GM20000 (cell line): ENCODE measurements around the gene ASCL2.

ENCODE experiments used
- DNase-seq: peaks from one replicate; pipeline ENCODE4 v3.0.0; 2012; ENCODE audit warnings: low spot score
- TF ChIP-seq, protein P1 (sequence below): IDR thresholded peaks from 2 replicates; pipeline ENCODE4 v1.5.1; 2012; ENCODE audit warnings: mild to moderate bottlenecking, control low read depth; ENCODE audit errors: extremely low read depth, missing control alignments

Gene ASCL2

DNA sequence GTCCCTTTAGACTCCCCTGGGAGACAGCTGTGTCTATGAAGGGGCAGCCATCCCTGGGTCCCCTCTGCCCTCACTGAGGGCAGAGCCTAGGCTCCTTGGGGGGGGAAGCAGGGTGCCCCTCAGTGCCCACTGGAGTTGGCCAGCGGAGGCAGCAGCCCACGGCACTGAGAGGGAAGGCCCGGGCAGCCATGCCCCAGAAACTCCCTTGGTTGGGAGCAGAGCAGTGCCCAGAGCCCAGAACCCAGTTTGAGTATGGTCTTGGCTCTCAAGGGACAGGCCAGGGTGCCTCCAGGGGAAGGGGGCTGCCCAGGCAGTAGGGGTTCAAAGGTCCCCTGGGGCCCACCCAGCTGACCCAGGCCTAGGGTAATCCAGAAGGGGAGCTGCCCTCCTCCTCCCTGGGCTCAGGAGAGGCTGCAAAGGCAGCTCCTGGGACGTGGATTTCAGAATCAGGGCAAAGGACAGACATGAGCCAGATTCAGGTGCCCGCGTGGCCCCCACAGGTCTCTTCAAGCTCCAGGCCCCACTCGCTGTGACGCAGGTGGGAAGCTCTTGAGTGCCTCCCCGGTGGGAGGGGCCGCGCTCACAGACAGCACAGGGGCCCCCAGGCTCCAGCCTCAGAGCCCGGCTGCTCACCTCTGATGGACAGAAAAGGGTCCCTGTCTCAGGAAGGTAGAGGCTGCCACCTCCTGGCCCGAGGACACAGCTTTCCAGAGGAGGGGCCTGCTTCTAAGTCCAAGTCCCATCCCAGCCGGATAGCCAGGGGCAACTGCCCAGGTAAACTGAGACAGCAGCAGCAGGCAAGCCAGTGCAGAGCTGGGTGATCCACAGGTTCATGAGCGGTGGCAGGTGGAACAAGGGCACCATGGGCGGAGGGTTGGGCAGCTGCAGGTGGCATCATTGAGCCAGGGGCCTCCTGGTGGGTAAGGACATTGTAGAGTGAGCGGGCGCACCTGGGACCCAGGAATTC, 28.7 kb upstream of the ASCL2 start:
- TF ChIP-seq, protein P1, sequence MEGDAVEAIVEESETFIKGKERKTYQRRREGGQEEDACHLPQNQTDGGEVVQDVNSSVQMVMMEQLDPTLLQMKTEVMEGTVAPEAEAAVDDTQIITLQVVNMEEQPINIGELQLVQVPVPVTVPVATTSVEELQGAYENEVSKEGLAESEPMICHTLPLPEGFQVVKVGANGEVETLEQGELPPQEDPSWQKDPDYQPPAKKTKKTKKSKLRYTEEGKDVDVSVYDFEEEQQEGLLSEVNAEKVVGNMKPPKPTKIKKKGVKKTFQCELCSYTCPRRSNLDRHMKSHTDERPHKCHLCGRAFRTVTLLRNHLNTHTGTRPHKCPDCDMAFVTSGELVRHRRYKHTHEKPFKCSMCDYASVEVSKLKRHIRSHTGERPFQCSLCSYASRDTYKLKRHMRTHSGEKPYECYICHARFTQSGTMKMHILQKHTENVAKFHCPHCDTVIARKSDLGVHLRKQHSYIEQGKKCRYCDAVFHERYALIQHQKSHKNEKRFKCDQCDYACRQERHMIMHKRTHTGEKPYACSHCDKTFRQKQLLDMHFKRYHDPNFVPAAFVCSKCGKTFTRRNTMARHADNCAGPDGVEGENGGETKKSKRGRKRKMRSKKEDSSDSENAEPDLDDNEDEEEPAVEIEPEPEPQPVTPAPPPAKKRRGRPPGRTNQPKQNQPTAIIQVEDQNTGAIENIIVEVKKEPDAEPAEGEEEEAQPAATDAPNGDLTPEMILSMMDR, result no peak
- DNase-seq, result no peak

DNA sequence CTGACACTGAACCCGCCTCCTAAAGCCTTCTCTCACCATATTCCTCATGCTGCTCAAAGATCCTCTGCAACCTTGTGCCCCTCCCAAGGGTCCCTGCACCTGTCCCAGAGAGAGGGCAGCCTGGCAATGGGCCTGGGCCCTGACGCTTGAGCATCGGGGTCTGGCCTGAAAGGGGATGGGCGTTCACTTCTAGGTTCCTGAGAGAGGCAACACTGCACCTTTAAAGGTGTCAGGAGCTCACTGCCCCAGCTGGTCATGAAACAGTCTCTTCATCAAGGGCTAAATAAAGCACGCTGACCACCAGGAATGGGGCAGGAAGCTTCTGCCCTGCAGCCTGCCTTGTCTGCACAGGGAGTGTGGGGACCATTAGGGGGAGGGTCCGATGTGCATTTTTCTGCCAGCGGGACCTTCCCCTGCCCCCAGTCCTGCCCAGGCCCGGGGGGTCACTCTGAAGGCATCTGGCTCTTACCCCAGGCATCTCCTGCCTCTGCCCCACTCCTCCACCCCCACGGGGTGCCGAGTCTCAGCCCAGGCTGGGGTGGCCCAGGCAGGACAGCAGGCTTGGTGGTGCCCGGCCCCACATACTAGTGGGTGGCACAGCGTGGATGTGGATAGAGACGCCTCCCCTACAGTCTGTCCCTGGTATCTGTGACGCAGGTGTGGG, 27.9 kb upstream of the ASCL2 start:
- TF ChIP-seq, protein P1, result no peak
- DNase-seq, result no peak

DNA sequence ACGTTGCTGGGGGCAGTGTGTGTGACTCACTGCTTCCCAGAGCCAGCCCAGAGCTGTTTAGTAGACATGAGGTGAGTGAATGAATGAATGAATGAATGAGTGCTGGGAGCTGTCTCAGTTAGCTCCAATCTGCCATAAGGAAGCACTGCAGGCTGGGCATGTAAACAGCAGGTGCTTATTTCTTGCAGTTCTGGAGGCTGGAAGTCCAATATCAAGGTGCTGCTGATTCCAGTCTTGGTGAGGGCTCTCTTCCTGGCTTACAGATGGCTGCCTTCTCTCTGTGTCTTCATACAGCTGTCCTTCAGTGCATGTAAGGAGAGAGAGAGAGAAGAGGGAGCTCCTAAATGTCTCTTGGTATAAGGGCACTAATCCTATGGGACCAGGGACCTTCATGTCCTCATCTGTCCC, 27.2 kb upstream of the ASCL2 start:
- DNase-seq, result no peak
- TF ChIP-seq, protein P1, result no peak

DNA sequence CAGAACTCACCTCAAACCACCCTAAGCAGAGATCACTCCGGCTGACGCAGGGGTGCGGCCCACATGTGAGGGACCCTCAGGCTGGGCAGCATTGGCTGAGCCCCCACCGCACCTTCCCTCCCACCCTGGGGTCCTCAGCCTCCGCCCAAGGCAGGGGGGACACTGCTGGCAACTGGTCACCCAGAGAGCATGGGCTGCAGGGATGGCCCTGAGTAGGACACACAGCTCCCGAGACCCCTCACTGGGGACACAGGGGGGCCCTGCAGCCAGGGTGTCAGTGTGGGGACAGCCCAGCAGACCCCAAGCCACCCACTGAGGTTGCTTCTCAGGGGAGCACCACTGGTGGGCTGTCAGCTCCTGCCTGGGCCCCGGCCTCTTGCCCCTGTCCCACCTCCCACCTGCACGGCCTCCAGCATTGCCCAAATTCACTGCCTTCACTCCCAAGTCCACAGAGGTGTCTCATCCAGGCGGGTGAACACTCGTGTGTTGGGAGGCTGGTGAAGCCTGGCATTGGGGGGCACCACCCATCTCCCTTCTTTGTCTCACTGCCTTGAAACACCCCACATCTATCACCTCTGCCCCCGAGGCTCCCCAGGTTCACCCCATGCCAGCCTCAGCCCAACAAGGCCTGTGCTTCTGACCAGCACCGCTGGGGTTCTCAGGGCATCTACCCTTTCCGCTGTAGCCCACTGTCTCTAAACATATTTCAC, 26.7 kb upstream of the ASCL2 start:
- TF ChIP-seq, protein P1, result no peak
- DNase-seq, result no peak

DNA sequence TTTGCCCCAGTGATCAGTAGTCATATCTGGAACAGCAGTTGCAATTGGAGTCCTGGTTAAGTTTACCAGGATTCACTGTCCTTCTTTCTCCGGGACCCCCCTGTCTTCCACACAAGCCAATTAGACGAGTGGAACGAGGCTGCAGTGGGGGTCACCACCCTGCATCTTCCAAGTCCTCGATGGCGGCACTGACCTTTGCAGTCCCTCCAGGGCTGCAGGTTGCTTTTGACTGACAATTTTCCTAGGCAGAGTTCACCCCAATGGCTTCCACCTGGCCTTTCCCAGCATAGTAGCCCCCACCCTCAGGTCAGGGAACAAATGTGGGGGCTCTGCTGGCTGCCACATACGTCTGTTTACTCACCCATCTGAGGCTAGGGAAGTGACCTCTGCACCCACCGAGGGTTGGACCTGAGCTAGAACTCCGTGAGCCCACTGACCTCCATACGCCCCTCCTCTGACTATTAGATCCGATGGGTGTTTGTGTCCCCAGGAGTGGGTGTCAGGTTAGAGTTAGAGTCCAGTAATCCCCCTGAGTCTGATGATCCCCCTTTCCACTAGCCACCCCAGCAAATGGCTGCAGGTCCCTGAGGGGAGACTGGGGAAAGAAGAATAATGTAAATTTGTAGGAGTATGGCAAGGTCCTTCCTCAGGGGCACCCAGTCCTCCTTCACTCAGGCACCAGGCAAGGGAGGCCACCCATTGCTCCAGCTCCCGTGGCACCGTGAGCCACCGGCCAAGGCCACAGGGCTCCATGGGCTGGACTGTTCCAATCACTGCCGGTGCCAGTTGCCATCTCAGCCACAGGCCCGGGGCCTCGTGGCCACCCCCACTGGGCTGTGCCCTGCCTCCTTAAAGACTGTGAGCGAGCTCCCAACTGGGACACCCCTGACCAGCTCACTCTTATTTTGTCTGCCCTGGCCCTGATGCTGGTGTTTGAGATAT, 25.9 kb upstream of the ASCL2 start:
- DNase-seq, result no peak
- TF ChIP-seq, protein P1, result no peak

DNA sequence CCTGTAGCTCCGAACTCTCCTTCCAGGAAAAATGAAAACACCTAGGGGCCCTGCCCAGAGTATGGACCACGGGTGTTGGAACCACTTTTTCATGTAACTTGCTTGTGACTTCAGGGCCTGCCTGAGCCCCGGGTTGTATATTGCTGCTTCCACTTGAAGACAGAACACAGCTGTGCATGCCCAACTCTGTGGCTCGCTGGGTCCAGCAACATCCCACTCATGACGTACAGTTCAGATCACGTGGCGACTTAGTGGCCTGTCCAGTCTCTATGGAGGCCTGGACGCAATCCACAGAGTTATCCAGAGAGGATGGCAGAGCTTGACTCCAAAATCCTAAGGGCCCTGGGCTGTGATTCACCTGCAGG, 24.5 kb upstream of the ASCL2 start:
- TF ChIP-seq, protein P1, result no peak
- DNase-seq, result no peak
